Stimulated activated CD8-positive, alpha-beta memory T cell treated with anti-CD3 and anti-CD28 coated beads, Interleukin-4, amount 100 ng/mL, for 24 hours (primary cell): ENCODE measurements around the gene UGP2.
"Not testable (repeated sequence)": the region's sequence is repeated elsewhere in the genome, so short reads cannot be mapped to it uniquely, and the experiment has no call there.

ENCODE experiments used
- DNase-seq: peaks from one replicate; pipeline ENCODE4 v3.0.0-alpha.2; 2020; ENCODE audit warnings: low read depth

Gene UGP2

GRCh38 chr2:63841254-63842022 is at the start of gene UGP2:
Gene UGP2 (plus strand): TSS chr2:63841896. CDS start chr2:63842186, 290 bp downstream.
- peak; percentile 78 for DNase-seq

GRCh38 chr2:63792530-63792929 is 49.2 kb upstream of the UGP2 start:
- no peak for DNase-seq

- no peak for DNase-seq
Observed at GRCh38 chr2:63796366-63796765, 45.3 kb upstream of the UGP2 start.

GRCh38 chr2:63796796-63797195 is 44.9 kb upstream of the UGP2 start:
- no peak for DNase-seq

- no peak for DNase-seq
Observed at GRCh38 chr2:63801455-63801854, 40.2 kb upstream of the UGP2 start.

- no peak for DNase-seq
Observed at GRCh38 chr2:63805412-63805811, 36.3 kb upstream of the UGP2 start.

GRCh38 chr2:63808036-63808435 is 33.7 kb upstream of the UGP2 start:
- DNase-seq: not testable (repeated sequence)

GRCh38 chr2:63808911-63809310 is 32.8 kb upstream of the UGP2 start:
- DNase-seq: not testable (repeated sequence)

- no peak for DNase-seq
Observed at GRCh38 chr2:63811063-63811462, 30.6 kb upstream of the UGP2 start.

GRCh38 chr2:63811870-63812269 is 29.8 kb upstream of the UGP2 start:
- not testable (repeated sequence) for DNase-seq

GRCh38 chr2:63814114-63814513 is 27.6 kb upstream of the UGP2 start:
- no peak for DNase-seq

GRCh38 chr2:63817382-63817781 is 24.3 kb upstream of the UGP2 start:
- DNase-seq: no peak

GRCh38 chr2:63818271-63818670 is 23.4 kb upstream of the UGP2 start:
- DNase-seq: no peak

GRCh38 chr2:63819256-63819655 is 22.4 kb upstream of the UGP2 start:
- DNase-seq: no peak

- DNase-seq: no peak
Observed at GRCh38 chr2:63819765-63820717, 21.7 kb upstream of the UGP2 start.

- DNase-seq: no peak
Observed at GRCh38 chr2:63820969-63821368, 20.7 kb upstream of the UGP2 start.

GRCh38 chr2:63821396-63821795 is 20.3 kb upstream of the UGP2 start:
- no peak for DNase-seq

- no peak for DNase-seq
Observed at GRCh38 chr2:63822478-63822877, 19.2 kb upstream of the UGP2 start.

- DNase-seq: no peak
Observed at GRCh38 chr2:63827749-63828148, 13.9 kb upstream of the UGP2 start.

- DNase-seq: no peak
Observed at GRCh38 chr2:63831176-63831575, 10.5 kb upstream of the UGP2 start.

- DNase-seq: no peak
Observed at GRCh38 chr2:63834401-63834800, 7.3 kb upstream of the UGP2 start.

- DNase-seq: no peak
Observed at GRCh38 chr2:63837036-63837594, 4.6 kb upstream of the UGP2 start.
